ENCODE results near the gene PTPRD. TPM values are rescaled to one million over a fixed set of nuclear protein-coding genes. Genes with fewer than 3 reads are reported as not detected.

The PTPRD gene
- total and polyA plus RNA-seq, 2 experiments from 2014 or later, result 11.5 to 58.0 TPM

- Mint-ChIP-seq H3K36me3 (ENCODE audit: low read depth) (no peaks in the 10 kb centered on the region), H3K27me3 (ENCODE audit: insufficient read depth, low read depth, poor library complexity) (peaks cover 5% of the 10 kb centered on the region), H3K4me3 (no peak overlapping the region), H3K27ac (no peak overlapping the region), H3K4me1 (no peaks in the 10 kb centered on the region), H3K9me3 (no peaks in the 10 kb centered on the region; the same call in 2 of the 3 replicates)
- Histone ChIP-seq H4K20me1 (replicated peaks; ENCODE audit: insufficient read depth) (no peaks in the 10 kb centered on the region), H3K4me1 (ENCODE audit: insufficient read depth) (no peaks in the 10 kb centered on the region), H3F3A (replicated peaks; ENCODE audit: low read depth) (no peaks in the 10 kb centered on the region), H3K4me3 (no peak overlapping the region), H3K79me2 (replicated peaks; ENCODE audit: insufficient read depth) (no peaks in the 10 kb centered on the region), H3K27ac (ENCODE audit: low read depth) (no peak overlapping the region), H2AFZ (no peak overlapping the region), H3K36me3 (ENCODE audit: insufficient read depth) (no peaks in the 10 kb centered on the region), H3K27me3 (ENCODE audit: insufficient read depth) (no peaks in the 10 kb centered on the region), H3K4me2 (no peak overlapping the region), H3K9me2 (ENCODE audit: insufficient read depth) (no peaks in the 10 kb centered on the region)
- DNase-seq (ENCODE audit: low spot score) (no peak), ATAC-seq (no peak)
- TF ChIP-seq NANOG (IDR thresholded peaks at IDR 0.05; ENCODE audit: borderline replicate concordance) (no peak), CREB1 (CRISPR knock-in tag; IDR thresholded peaks at IDR 0.05; ENCODE audit: low read depth) (no peak)
These were observed 829.1 kb downstream of the PTPRD start for GRCh38 chr9:9783711-9784110.

- no peaks in the 10 kb centered on the region for H3K9me3 Mint-ChIP-seq
- no peaks in the 10 kb centered on the region for H3K36me3 Mint-ChIP-seq (ENCODE audit: low read depth)
- no peak for ATAC-seq
- Histone ChIP-seq H3K4me3 (no peak overlapping the region), H3K79me2 (replicated peaks; ENCODE audit: insufficient read depth) (no peaks in the 10 kb centered on the region), H3K27ac (ENCODE audit: low read depth) (no peak overlapping the region), H3F3A (replicated peaks; ENCODE audit: low read depth) (no peaks in the 10 kb centered on the region), H3K4me1 (ENCODE audit: insufficient read depth) (no peaks in the 10 kb centered on the region), H3K4me2 (no peak overlapping the region), H3K27me3 (ENCODE audit: insufficient read depth) (no peaks in the 10 kb centered on the region), H3K36me3 (ENCODE audit: insufficient read depth) (no peaks in the 10 kb centered on the region), H3K9me2 (ENCODE audit: insufficient read depth) (no peaks in the 10 kb centered on the region), H2AFZ (no peak overlapping the region), H4K20me1 (replicated peaks; ENCODE audit: insufficient read depth) (no peaks in the 10 kb centered on the region)
- H3K27me3 Mint-ChIP-seq (ENCODE audit: insufficient read depth, low read depth, poor library complexity), result peaks cover 5% of the 10 kb centered on the region
- no peak for DNase-seq (ENCODE audit: low spot score)
- no peak overlapping the region for H3K27ac Mint-ChIP-seq
- no peaks in the 10 kb centered on the region for H3K4me1 Mint-ChIP-seq
- H3K4me3 Mint-ChIP-seq, result no peak overlapping the region
- TF ChIP-seq ZNF114 (CRISPR knock-in tag; IDR thresholded peaks at IDR 0.05) (no peak), ZNF462 (CRISPR knock-in tag; IDR thresholded peaks at IDR 0.05) (no peak), EZH2 (IDR thresholded peaks at IDR 0.05; ENCODE audit: low read depth, unreplicated experiment) (no peak), STAT1 (IDR thresholded peaks at IDR 0.05; ENCODE audit: unreplicated experiment) (no peak), NANOG (IDR thresholded peaks at IDR 0.05; ENCODE audit: borderline replicate concordance) (no peak), CTCF (conservative IDR thresholded peaks at IDR 0.05; ENCODE audit: low read depth in 2 of 2) (no peak), POLR2AphosphoS5 (IDR thresholded peaks at IDR 0.05; ENCODE audit: low read depth) (no peak), ETS1 (IDR thresholded peaks at IDR 0.05) (no peak), JUNB (IDR thresholded peaks at IDR 0.05; ENCODE audit: unreplicated experiment) (no peak), CREB1 (CRISPR knock-in tag; IDR thresholded peaks at IDR 0.05; ENCODE audit: low read depth) (no peak)
These were observed 829.6 kb downstream of the PTPRD start for GRCh38 chr9:9783211-9783610.
